HG02884 (cell line): ENCODE data around the gene PCYT2.

Experiments
- ATAC-seq: cut with Tn5 transposase; IDR thresholded peaks from one replicate; pipeline ENCODE4 v1.9.1; 2021; ENCODE audit warnings: mild to moderate bottlenecking, moderate library complexity; ENCODE audit not compliant: unreplicated experiment

The PCYT2 gene

GRCh38 chr17:81914103-81914850 is 3.1 kb upstream of the PCYT2 start:
- ATAC-seq = no peak

- ATAC-seq = no peak
Measured at GRCh38 chr17:81913394-81914102, 2.3 kb upstream of the PCYT2 start.

DNA sequence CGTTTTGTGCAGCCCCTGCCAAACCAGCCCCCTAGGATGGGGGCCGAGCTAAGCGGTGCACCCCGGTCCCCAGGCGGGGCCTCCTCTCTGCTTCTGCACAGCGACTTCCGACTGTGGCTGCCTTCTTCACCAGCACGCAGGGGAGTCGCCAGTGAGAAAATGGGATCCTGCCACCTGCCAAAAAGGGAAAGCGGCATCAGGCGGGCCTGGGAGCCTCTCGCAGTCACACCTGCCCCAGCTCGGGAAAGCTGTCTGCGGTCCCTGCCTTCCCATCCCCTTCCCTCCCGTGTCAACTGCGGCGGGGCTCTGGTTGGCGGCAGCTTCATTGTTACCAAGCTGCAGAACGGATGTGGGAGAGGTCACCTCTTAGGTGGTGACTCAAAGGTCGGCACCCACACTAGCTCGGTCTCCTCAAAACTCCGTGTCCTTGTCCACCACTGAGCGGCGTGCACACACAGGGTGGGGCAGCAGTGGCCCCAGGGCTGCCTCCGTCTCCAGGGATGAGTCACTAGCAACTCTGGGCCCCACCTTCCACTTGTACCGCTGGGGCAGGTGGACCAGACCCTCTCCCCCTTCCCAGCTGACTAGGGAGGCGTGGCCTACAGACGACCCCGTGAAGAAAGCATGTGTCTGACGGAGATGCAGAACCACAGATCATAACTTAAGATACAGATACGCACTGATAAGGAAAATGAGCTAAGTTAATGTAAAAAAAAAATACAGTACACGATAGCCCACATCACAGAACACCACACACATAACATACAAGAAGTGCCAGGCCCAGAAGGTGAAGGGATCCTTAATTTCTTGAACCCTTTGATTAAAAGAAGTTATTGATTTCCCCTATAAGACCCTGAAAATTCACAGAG is 1.5 kb upstream of the PCYT2 start:
- ATAC-seq = no peak

- ATAC-seq = no peak
Measured at GRCh38 chr17:81911969-81912368, 770 bp upstream of the PCYT2 start.

GRCh38 chr17:81910840-81911276 is 341 bp downstream of the PCYT2 start:
- ATAC-seq = peak; percentile 23

GRCh38 chr17:81909966-81910839 is 996 bp downstream of the PCYT2 start:
- no peak for ATAC-seq

- no peak for ATAC-seq
Measured at GRCh38 chr17:81909231-81909630, 2.0 kb downstream of the PCYT2 start.

DNA sequence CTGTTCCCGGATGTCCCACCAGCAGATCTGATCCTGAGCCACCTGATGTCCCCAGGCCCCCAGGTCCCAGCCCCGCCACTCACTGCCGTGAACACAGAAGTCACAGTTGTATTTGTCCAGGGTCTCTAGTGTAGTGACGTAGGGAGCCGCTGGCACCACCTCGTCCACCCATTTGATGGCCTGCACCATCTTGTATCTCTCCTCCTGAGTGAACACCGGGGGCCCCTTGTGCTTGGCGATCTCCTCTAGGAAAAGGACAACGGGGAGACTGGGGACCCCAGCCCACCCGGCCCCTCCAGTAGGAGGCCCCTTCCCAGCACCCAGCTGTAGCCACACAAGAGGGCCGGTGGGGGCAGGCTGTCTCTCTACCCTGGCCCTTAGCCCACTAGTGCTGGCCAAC is 2.4 kb downstream of the PCYT2 start:
- no peak for ATAC-seq

- no peak for ATAC-seq
Measured at GRCh38 chr17:81907219-81908145, 3.7 kb downstream of the PCYT2 start.

- ATAC-seq = no peak
Measured at GRCh38 chr17:81906476-81907218, 4.6 kb downstream of the PCYT2 start.

DNA sequence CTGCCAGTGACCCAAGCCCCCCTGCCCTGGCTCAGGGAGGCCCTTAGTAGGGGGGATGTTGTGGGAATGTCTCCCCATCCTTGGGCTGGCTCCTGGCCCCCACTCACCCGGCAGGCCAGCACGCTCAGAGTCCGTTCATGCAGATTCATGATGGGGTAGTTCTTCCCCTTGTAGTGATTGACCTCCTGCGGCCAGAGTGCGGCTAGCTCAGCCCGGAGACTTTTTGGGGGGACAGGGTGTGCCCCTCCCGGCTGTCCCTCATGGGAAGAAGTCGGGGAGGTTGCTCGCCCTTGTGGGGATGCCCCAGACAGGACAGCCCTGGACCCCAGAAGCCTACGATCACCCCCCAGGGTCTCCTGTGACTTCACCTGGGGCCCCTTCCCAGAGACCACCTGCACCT is 5.2 kb downstream of the PCYT2 start:
- ATAC-seq = no peak

GRCh38 chr17:81905424-81905875 is 5.7 kb downstream of the PCYT2 start:
- ATAC-seq = no peak

DNA sequence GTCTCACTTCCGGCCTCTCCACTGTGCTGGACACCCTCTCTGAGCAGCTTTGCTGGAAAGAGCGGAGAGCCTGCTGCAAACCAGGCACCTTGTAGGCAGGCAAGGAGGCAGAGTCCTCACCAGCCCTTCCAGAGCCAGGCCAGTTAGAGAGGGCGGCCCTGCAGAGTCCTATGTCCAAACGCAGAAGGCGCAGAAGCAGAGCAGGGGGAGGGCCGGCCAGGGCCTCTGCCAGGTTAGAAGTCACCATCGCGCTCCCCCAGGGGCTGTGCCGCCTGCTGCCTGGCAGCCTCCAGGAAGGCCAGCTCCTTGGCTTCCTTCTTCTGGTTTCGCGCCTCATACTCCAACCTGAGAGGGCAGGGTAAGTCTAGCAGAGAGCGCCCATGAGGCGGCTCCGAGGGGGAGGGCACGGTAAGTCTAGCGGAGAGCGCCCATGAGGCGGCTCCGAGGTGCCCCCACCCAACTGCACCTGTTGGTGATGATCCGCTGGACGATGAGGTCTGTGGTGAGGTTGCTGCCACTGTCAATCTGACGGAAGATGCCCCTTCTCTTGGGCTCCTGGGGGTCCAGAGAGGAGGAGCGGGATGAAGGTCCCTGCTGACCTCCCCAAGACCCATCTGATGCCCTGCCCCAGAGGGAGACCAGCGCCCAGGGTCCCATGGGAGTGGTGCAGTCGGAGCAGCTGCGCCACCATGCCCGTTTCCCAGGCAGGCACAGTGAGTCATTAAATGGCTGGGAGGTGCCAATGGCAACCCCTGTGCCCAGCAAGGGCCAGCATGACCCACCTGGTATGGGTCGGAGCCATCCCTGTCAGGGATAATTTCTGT is 6.4 kb downstream of the PCYT2 start:
- ATAC-seq = no peak

- no peak for ATAC-seq
Measured at GRCh38 chr17:81903896-81904599, 7.2 kb downstream of the PCYT2 start.

GRCh38 chr17:81903415-81903831 is 7.8 kb downstream of the PCYT2 start:
- ATAC-seq = no peak

GRCh38 chr17:81902653-81903414 is 8.4 kb downstream of the PCYT2 start:
- ATAC-seq = no peak
